Activated CD8-positive, alpha-beta T cell treated with anti-CD3 and anti-CD28 coated beads for 36 hours (primary cell): ENCODE data around the gene CDH23. TPM values are rescaled to one million over a fixed set of nuclear protein-coding genes. Genes with fewer than 3 reads are reported as not detected.
A peak's percentile ranks its signal among the peaks of the same experiment; 100 is the strongest.

Experiments used
- ATAC-seq: fragments of 200-7000 bp; cut with Tn5 transposase; one replicate; pipeline ENCODE4 v1.10.0; 2021; ENCODE audit warnings: mild to moderate bottlenecking, moderate library complexity
- CTCF ChIA-PET: fragments of 350-600 bp; sonication (Branson Sonifier 250); formaldehyde crosslinking; loops from one replicate; lab custom pipeline; 2021; ENCODE audit warnings: antibody characterized with exemption; lab: Charles Lee
- POLR2A ChIA-PET: fragments of 350-600 bp; sonication (Branson Sonifier 250); formaldehyde crosslinking; loops from one replicate; lab custom pipeline; 2021; ENCODE audit warnings: antibody characterized with exemption; lab: Charles Lee
- DNase-seq: peaks from one replicate; pipeline ENCODE4 v3.0.0-alpha.2; 2020
- H3K27ac Mint-ChIP-seq: one replicate; pipeline ENCODE4 v1.8.0; 2021; ENCODE audit warnings: mild to moderate bottlenecking, mixed read lengths
- H3K27me3 Mint-ChIP-seq: one replicate; pipeline ENCODE4 v1.8.0; 2021; ENCODE audit warnings: mixed read lengths
- H3K36me3 Mint-ChIP-seq: one replicate; pipeline ENCODE4 v1.8.0; 2021; ENCODE audit warnings: low read depth, mixed read lengths
- H3K4me1 Mint-ChIP-seq: one replicate; pipeline ENCODE4 v1.8.0; 2021; ENCODE audit warnings: low read depth, mixed read lengths
- H3K4me3 Mint-ChIP-seq: one replicate; pipeline ENCODE4 v1.8.0; 2021; ENCODE audit warnings: mild to moderate bottlenecking, moderate library complexity, mixed read lengths
- H3K9me3 Mint-ChIP-seq: one replicate; pipeline ENCODE4 v1.8.0; 2021; ENCODE audit warnings: mixed read lengths
- CTCF ChIP-seq: fragments of 200-600 bp; IDR thresholded peaks from one replicate; pipeline ENCODE4 v1.8.0; 2022; ENCODE audit warnings: antibody characterized with exemption, mild to moderate bottlenecking
- intact Hi-C: fragments of 100-400 bp; cut with micrococcal nuclease; formaldehyde crosslinking; loops from one replicate; pipeline ENCODE4 v1.10.0; 2022
- total RNA-seq, 2 experiments: library from RNA; stranded (reverse); gene quantifications; one replicate each; pipeline ENCODE4 v1.2.3, GENCODE V29; 2021

CDH23 gene
- total RNA-seq, 2 experiments from 2014 or later, result 2.4 to 2.7 TPM

- CTCF ChIA-PET, result interaction anchor here (5.5 to 12.4 kb wide), 3 partner anchors 10 to 58 kb away, joined by 27 to 189 read pairs (median 57); partner anchors contain the start of gene VSIR
- peak overlapping the region; percentile 63 for H3K27ac Mint-ChIP-seq
- no peaks in the 10 kb centered on the region for H3K27me3 Mint-ChIP-seq
- H3K4me3 Mint-ChIP-seq, result no peak overlapping the region
- POLR2A ChIA-PET, result interaction anchor here (2.1 to 7.5 kb wide), 2 partner anchors 10 kb away, joined by 7 to 65 read pairs; no protein-coding TSS in a partner anchor
- intact Hi-C loops, result no loop called here
- H3K4me1 Mint-ChIP-seq, result peaks cover 56% of the 10 kb centered on the region
- no peak for ATAC-seq
- H3K36me3 Mint-ChIP-seq, result no peaks in the 10 kb centered on the region
- no peaks in the 10 kb centered on the region for H3K9me3 Mint-ChIP-seq
- DNase-seq, result no peak
- TF ChIP-seq CTCF, result no peak
These were observed 318.3 kb downstream of the CDH23 start for GRCh38 chr10:71715026-71715425.

- Mint-ChIP-seq H3K27ac (peak overlapping the region; percentile 63), H3K4me3 (no peak overlapping the region)
- POLR2A ChIA-PET, result interaction anchor here (7.5 kb wide), 1 partner anchor 10 kb away, joined by 65 read pairs; no protein-coding TSS in a partner anchor
These were observed 319.1 kb downstream of the CDH23 start for GRCh38 chr10:71715860-71716259.

GRCh38 chr10:71716426-71716825, 319.7 kb downstream of the CDH23 start:
- no peak overlapping the region for H3K4me3 Mint-ChIP-seq
- ChIA-PET CTCF (interaction anchor here (2.5 to 7.4 kb wide), 4 partner anchors 8 to 57 kb away, joined by 17 to 57 read pairs (median 22); partner anchors contain the start of gene VSIR), POLR2A (interaction anchor here (0.9 to 7.5 kb wide), 2 partner anchors 9 to 55 kb away, joined by 4 to 65 read pairs; no protein-coding TSS in a partner anchor)
- peaks cover 58% of the 10 kb centered on the region for H3K4me1 Mint-ChIP-seq
- H3K9me3 Mint-ChIP-seq, result no peaks in the 10 kb centered on the region
- H3K27ac Mint-ChIP-seq, result peak overlapping the region; percentile 38
- H3K36me3 Mint-ChIP-seq, result no peaks in the 10 kb centered on the region
- intact Hi-C loops, result no loop called here
- DNase-seq (no peak), ATAC-seq (no peak)
- H3K27me3 Mint-ChIP-seq, result no peaks in the 10 kb centered on the region
- TF ChIP-seq CTCF, result no peak

More at GRCh38 chr10:71715860-71716259, 319.1 kb downstream of the CDH23 start:
- intact Hi-C loops, result no loop called here
- ATAC-seq (no peak), DNase-seq (no peak)
- no peak for TF ChIP-seq CTCF
- Mint-ChIP-seq H3K36me3 (no peaks in the 10 kb centered on the region), H3K9me3 (no peaks in the 10 kb centered on the region), H3K27me3 (no peaks in the 10 kb centered on the region), H3K4me1 (peaks cover 56% of the 10 kb centered on the region)
- CTCF ChIA-PET, result interaction anchor here (2.5 to 12.4 kb wide), 4 partner anchors 8 to 57 kb away, joined by 18 to 189 read pairs (median 42); partner anchors contain the start of gene VSIR

- ATAC-seq (no peak), DNase-seq (no peak)
- no peaks in the 10 kb centered on the region for H3K9me3 Mint-ChIP-seq
- POLR2A ChIA-PET, result interaction anchor here (0.9 to 7.5 kb wide), 3 partner anchors 8 to 57 kb away, joined by 4 to 65 read pairs (median 17); partner anchors contain the start of gene VSIR
- no peaks in the 10 kb centered on the region for H3K27me3 Mint-ChIP-seq
- no peak overlapping the region for H3K4me3 Mint-ChIP-seq
- intact Hi-C loops, result no loop called here
- H3K4me1 Mint-ChIP-seq, result peaks cover 52% of the 10 kb centered on the region
- CTCF ChIA-PET, result interaction anchor here (2.5 to 7.4 kb wide), 4 partner anchors 8 to 56 kb away, joined by 17 to 57 read pairs (median 22); partner anchors contain the start of gene VSIR
- no peaks in the 10 kb centered on the region for H3K36me3 Mint-ChIP-seq
- no peak overlapping the region for H3K27ac Mint-ChIP-seq
- no peak for TF ChIP-seq CTCF
These were observed 320.3 kb downstream of the CDH23 start for GRCh38 chr10:71717056-71717455.

- ChIA-PET POLR2A (interaction anchor here (0.9 to 7.5 kb wide), 3 partner anchors 8 to 56 kb away, joined by 4 to 65 read pairs (median 17); partner anchors contain the start of gene VSIR), CTCF (interaction anchor here (1.0 to 7.4 kb wide), 5 partner anchors 8 to 56 kb away, joined by 3 to 57 read pairs (median 18); partner anchors contain the start of gene VSIR)
- Mint-ChIP-seq H3K36me3 (no peaks in the 10 kb centered on the region), H3K4me1 (peaks cover 51% of the 10 kb centered on the region), H3K4me3 (no peak overlapping the region), H3K9me3 (no peaks in the 10 kb centered on the region), H3K27ac (no peak overlapping the region), H3K27me3 (no peaks in the 10 kb centered on the region)
- intact Hi-C loops, result no loop called here
- ATAC-seq (no peak), DNase-seq (no peak)
- TF ChIP-seq CTCF, result no peak
These were observed 320.8 kb downstream of the CDH23 start for GRCh38 chr10:71717551-71717951.
